Ovary (tissue), 3 donors: ENCODE measurements around the gene PFKFB4.

ENCODE experiments used
- EP300 ChIP-seq: sonication (generic); formaldehyde crosslinking; IDR thresholded peaks from one replicate; pipeline ENCODE4 v1.6.1; 2017; ENCODE audit warnings: antibody characterized with exemption
- POLR2A ChIP-seq: fragments of 450-650 bp; IDR thresholded peaks from one replicate; pipeline ENCODE4 v1.6.1; 2017; ENCODE audit warnings: antibody characterized with exemption, mild to moderate bottlenecking, moderate library complexity
- TF ChIP-seq, protein P1 (sequence below), 3 donors: fragments of 450-650 bp in 2 of 3; fragments of 200-600 bp in 1 of 3; IDR thresholded peaks; one replicate each; pipeline versions ENCODE4 v1.5.1 to v1.8.0; 2016 to 2022; ENCODE audit warnings: antibody characterized with exemption in 3 of 3, mild to moderate bottlenecking in 1 of 3
- donor health status: DM: no; HTN: no; CAD: no.

DNA sequence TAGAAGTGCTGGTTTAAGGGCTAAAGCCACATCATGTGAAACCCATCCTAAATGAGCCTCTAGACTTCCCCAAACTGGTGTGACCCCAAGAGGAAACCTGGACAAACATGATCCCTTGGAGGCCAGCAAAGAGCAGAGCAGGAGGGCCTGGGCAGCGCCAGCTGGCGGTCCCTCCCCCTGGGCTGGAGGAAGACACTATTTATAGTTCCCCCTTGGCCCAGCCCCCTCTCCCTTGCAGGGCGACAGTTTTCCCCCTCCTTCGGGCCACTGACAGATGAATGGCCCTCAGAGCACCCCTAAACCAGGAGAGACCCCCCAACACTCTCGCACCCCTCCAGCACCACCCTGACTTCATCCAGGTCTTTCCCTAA, 4.0 kb upstream of the PFKFB4 start:
- TF ChIP-seq, protein P1, sequence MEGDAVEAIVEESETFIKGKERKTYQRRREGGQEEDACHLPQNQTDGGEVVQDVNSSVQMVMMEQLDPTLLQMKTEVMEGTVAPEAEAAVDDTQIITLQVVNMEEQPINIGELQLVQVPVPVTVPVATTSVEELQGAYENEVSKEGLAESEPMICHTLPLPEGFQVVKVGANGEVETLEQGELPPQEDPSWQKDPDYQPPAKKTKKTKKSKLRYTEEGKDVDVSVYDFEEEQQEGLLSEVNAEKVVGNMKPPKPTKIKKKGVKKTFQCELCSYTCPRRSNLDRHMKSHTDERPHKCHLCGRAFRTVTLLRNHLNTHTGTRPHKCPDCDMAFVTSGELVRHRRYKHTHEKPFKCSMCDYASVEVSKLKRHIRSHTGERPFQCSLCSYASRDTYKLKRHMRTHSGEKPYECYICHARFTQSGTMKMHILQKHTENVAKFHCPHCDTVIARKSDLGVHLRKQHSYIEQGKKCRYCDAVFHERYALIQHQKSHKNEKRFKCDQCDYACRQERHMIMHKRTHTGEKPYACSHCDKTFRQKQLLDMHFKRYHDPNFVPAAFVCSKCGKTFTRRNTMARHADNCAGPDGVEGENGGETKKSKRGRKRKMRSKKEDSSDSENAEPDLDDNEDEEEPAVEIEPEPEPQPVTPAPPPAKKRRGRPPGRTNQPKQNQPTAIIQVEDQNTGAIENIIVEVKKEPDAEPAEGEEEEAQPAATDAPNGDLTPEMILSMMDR (IDR thresholded peaks at IDR 0.05): no peak
- TF ChIP-seq POLR2A (no peak), EP300 (no peak)
